GM13976 (cell line): Measurements from ENCODE around the gene TYROBP.

Experiments
- DNase-seq: peaks from one replicate; pipeline ENCODE4 v3.0.0; 2012; ENCODE audit warnings: low spot score
- CTCF ChIP-seq: IDR thresholded peaks from 2 replicates; pipeline ENCODE4 v1.5.1; 2012; ENCODE audit warnings: borderline replicate concordance, mild to moderate bottlenecking; ENCODE audit not compliant: insufficient read depth; ENCODE audit errors: extremely low read depth, missing control alignments, control extremely low read depth
- in situ Hi-C: fragments of 300-500 bp; cut with MboI; formaldehyde crosslinking; loops from one replicate; pipeline ENCODE4 v1.12.0; 2022; ENCODE audit warnings: low sequenced_read_pairs, mixed read lengths, inconsistent platforms; ENCODE audit not compliant: unreplicated experiment

Gene TYROBP

GRCh38 chr19:35901055-35901644 lies 6.9 kb downstream of the TYROBP start:
- no peak for TF ChIP-seq CTCF
- in situ Hi-C loops, result no loop called here
- DNase-seq, result no peak

DNA sequence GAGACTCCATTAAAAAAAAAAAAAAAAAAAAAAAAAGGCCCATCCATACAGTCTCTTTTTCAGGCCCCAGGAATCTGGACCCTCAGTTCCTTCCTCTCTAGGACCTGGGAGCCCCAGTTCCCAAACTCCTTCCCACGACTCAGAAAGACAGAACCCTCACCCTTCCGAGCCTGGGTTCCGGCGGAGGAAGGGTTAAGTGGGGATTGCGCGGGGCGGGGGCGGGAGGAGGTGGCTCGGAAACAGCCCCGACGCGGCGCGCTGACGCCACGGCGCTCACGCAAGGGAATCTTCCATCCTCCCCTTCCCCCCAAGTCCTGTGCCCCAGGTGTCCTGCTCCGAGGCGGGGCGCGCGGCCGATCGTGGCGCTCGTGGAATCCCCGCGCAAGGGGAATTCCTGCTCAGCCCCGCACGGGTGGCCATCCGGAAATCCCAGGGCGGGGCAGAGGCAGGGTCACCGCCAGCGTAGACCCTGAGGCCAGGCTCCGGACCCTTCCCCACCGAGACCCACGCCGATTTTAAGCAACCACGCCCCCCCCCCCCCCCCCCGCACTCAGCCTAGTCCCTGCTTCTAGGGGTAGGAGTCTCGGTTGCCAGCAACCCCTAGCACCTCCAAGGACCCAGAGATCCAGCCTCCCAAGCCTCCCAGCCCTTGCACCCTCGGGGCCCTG lies 8.4 kb downstream of the TYROBP start:
- in situ Hi-C loops, result no loop called here
- DNase-seq, result peak; percentile 94
- no peak for TF ChIP-seq CTCF

DNA sequence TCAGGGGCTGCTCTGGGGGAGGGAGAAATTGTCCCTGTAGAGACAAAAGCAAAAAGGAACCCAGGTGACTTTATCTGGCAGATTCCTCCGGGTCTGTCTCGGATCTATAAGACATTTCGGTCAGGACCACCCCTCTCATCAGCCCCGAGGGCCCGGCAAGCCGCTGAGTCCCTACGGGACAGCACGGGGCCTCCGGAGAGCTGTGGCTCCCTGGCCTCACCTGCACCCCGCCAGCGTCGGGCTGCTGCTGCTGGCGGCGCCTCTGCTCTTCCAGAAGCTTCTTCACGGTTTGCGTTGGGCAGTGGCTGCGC lies 9.6 kb downstream of the TYROBP start:
- in situ Hi-C loops, result no loop called here
- no peak for TF ChIP-seq CTCF
- DNase-seq, result no peak

DNA sequence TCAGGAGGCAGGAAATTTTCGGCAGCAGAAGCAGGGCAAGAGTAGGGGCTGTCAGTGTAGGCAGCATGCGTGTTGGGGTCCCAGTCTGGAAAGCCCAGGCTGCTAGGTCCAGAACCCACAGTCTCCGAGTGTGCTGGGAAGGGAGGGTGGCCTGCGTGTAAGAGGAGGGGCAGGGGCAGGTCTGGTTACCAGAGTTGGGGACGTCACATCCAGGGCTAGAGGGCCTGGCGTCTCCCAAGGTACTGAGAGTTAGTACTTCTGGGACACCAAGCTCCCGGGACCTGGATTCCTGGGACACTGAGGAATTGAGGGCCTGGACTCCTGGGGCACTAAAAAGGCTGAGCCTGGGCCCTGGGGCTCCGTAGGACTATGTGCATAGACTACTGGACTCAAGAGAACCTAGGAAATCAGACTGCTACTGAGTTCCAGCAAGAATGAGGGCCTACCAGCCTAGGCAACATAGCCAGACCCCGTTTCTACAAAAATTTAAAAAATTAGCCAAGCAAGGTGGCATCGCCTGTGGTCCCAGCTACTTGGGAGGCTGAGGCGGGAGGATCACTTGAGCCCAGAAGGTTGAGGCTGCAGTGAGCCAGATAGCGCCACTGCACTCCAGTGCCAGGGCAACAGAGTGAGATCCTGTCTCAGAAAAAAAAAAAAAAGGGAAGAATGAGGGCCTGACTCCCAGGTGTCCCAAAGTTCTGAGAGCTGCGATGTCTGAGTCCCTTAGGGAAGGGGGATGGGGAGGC lies 10.2 kb downstream of the TYROBP start:
- DNase-seq, result no peak
- no peak for TF ChIP-seq CTCF
- in situ Hi-C loops, result no loop called here

GRCh38 chr19:35896643-35897040 lies 11.5 kb downstream of the TYROBP start:
- no peak for TF ChIP-seq CTCF
- DNase-seq, result no peak
- in situ Hi-C loops, result no loop called here

GRCh38 chr19:35895911-35896642 lies 12.0 kb downstream of the TYROBP start:
- DNase-seq, result no peak
- TF ChIP-seq CTCF, result no peak

More at GRCh38 chr19:35895911-35896642, 12.0 kb downstream of the TYROBP start:
- in situ Hi-C loops, result no loop called here
